Measurements from ENCODE around the gene MS4A2. TPM values are rescaled to one million over a fixed set of nuclear protein-coding genes. Genes with fewer than 3 reads are reported as not detected.

The MS4A2 gene
- total and polyA plus RNA-seq, 2 of the 8 experiments (the other 6 are each of a cell fraction or from before 2014, with no cell fraction given) = not detected

GRCh38 chr11:60097189-60097588 is 8.7 kb downstream of the MS4A2 start (continued):
- TF ChIP-seq RBBP5 (IDR thresholded peaks at IDR 0.05; ENCODE audit: borderline replicate concordance, low read depth, low read length) (no peak), ZNF274 (IDR thresholded peaks at IDR 0.05; ENCODE audit: borderline replicate concordance, extremely low read depth, low read length) (no peak)

Data from H1 (cell line).